Keratinocyte (primary cell): Measurements from ENCODE around the gene ATP9B.

Experiments
- EZH2 ChIP-seq: IDR thresholded peaks from one replicate; pipeline ENCODE4 v1.6.1; 2012; ENCODE audit warnings: inconsistent platforms, mild to moderate bottlenecking, low read length, moderate library complexity
- TF ChIP-seq, protein P1 (sequence below), 3 experiments: IDR thresholded peaks in 1 of 3; conservative IDR thresholded peaks in 1 of 3; optimal IDR thresholded peaks in 1 of 3; 2 replicates in 2 of 3; 3 replicates in 1 of 3; pipeline versions ENCODE3 to v1.5.1; 2011; ENCODE audit warnings: low read length in 3 of 3, mild to moderate bottlenecking in 3 of 3, moderate library complexity in 2 of 3, control low read depth in 1 of 3, inconsistent platforms in 1 of 3; ENCODE audit not compliant: insufficient read depth in 2 of 3; ENCODE audit errors: extremely low read depth in 1 of 3

DNA sequence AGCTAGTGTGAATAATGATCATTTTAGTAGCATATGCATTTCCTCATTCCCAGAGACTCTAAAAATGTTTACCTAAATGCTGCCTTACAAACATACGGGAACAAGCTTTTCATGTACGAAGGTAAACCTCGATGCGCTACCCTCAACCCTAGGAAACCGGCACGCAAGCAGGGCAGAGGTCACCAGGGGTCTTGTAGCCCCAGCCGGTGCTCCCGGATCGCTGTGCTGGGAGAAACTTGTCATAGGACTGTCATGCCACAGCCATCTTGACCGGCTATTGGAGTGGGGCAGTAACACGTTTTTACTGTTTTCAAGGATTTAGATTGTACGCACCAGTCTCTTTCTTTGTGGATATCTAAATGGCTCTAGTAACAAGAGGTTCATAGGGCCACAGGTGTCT is 291.7 kb downstream of the ATP9B start:
- TF ChIP-seq, protein P1, sequence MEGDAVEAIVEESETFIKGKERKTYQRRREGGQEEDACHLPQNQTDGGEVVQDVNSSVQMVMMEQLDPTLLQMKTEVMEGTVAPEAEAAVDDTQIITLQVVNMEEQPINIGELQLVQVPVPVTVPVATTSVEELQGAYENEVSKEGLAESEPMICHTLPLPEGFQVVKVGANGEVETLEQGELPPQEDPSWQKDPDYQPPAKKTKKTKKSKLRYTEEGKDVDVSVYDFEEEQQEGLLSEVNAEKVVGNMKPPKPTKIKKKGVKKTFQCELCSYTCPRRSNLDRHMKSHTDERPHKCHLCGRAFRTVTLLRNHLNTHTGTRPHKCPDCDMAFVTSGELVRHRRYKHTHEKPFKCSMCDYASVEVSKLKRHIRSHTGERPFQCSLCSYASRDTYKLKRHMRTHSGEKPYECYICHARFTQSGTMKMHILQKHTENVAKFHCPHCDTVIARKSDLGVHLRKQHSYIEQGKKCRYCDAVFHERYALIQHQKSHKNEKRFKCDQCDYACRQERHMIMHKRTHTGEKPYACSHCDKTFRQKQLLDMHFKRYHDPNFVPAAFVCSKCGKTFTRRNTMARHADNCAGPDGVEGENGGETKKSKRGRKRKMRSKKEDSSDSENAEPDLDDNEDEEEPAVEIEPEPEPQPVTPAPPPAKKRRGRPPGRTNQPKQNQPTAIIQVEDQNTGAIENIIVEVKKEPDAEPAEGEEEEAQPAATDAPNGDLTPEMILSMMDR (optimal IDR thresholded peaks at IDR 0.05 in 1 of 3, IDR thresholded peaks at IDR 0.05 in 1 of 3, conservative IDR thresholded peaks at IDR 0.05 in 1 of 3; ENCODE audit: extremely low read depth in 1 of 3, insufficient read depth in 2 of 3, low read length in 3 of 3) = no peak
- TF ChIP-seq EZH2 = no peak
